IPS-18a (cell line): Measurements from ENCODE around the gene TLE4.

Experiments used
- H3K27ac ChIP-seq: one replicate; pipeline ENCODE4 v1.5.1; 2013; ENCODE audit warnings: low read length
- H3K27me3 ChIP-seq: one replicate; pipeline ENCODE4 v1.6.1; 2013; ENCODE audit warnings: mild to moderate bottlenecking, low read length; ENCODE audit not compliant: control insufficient read depth, insufficient read depth
- H3K36me3 ChIP-seq: one replicate; pipeline ENCODE4 v1.6.1; 2013; ENCODE audit warnings: low read depth, low read length; ENCODE audit not compliant: control insufficient read depth
- H3K4me1 ChIP-seq: one replicate; pipeline ENCODE4 v1.6.1; 2013; ENCODE audit warnings: low read depth, low read length; ENCODE audit not compliant: control insufficient read depth
- H3K4me3 ChIP-seq: one replicate; pipeline ENCODE4 v1.5.1; 2013; ENCODE audit warnings: low read length
- H3K9ac ChIP-seq: one replicate; pipeline ENCODE4 v1.6.1; 2013; ENCODE audit warnings: mild to moderate bottlenecking, low read length, moderate library complexity
- H3K9me3 ChIP-seq: one replicate; pipeline ENCODE4 v1.6.1; 2013; ENCODE audit warnings: low read depth, low read length; ENCODE audit not compliant: control insufficient read depth

TLE4 gene

GRCh38 chr9:79559495-79560181 lies 12.1 kb upstream of the TLE4 start:
- Histone ChIP-seq H3K27me3 (no peaks in the 10 kb centered on the region), H3K9ac (no peak overlapping the region), H3K4me3 (no peak overlapping the region), H3K27ac (no peak overlapping the region), H3K9me3 (no peaks in the 10 kb centered on the region), H3K36me3 (no peaks in the 10 kb centered on the region), H3K4me1 (no peaks in the 10 kb centered on the region)

GRCh38 chr9:79562749-79563386 lies 8.9 kb upstream of the TLE4 start:
- Histone ChIP-seq H3K27ac (no peak overlapping the region), H3K9ac (no peak overlapping the region), H3K9me3 (no peaks in the 10 kb centered on the region), H3K4me1 (no peaks in the 10 kb centered on the region), H3K36me3 (no peaks in the 10 kb centered on the region), H3K27me3 (no peaks in the 10 kb centered on the region), H3K4me3 (no peak overlapping the region)

- H3K4me1 ChIP-seq: no peaks in the 10 kb centered on the region
- H3K9me3 ChIP-seq: no peaks in the 10 kb centered on the region
- H3K9ac ChIP-seq: no peak overlapping the region
- no peak overlapping the region for H3K4me3 ChIP-seq
- H3K27ac ChIP-seq: no peak overlapping the region
- no peaks in the 10 kb centered on the region for H3K36me3 ChIP-seq
- H3K27me3 ChIP-seq: no peaks in the 10 kb centered on the region
Observed at GRCh38 chr9:79564105-79564504, 7.7 kb upstream of the TLE4 start.

- H3K4me1 ChIP-seq: peaks cover 3% of the 10 kb centered on the region
- H3K9ac ChIP-seq: no peak overlapping the region
- H3K4me3 ChIP-seq: no peak overlapping the region
- no peaks in the 10 kb centered on the region for H3K9me3 ChIP-seq
- no peak overlapping the region for H3K27ac ChIP-seq
- no peaks in the 10 kb centered on the region for H3K36me3 ChIP-seq
- H3K27me3 ChIP-seq: no peaks in the 10 kb centered on the region
Observed at GRCh38 chr9:79565245-79565644, 6.5 kb upstream of the TLE4 start.

- Histone ChIP-seq H3K4me3 (no peak overlapping the region), H3K9ac (no peak overlapping the region), H3K27ac (no peak overlapping the region), H3K9me3 (no peaks in the 10 kb centered on the region), H3K4me1 (peaks cover 3% of the 10 kb centered on the region), H3K36me3 (no peaks in the 10 kb centered on the region), H3K27me3 (no peaks in the 10 kb centered on the region)
Observed at GRCh38 chr9:79567671-79568098, 4.1 kb upstream of the TLE4 start.

GRCh38 chr9:79568337-79569101 lies 3.2 kb upstream of the TLE4 start:
- Histone ChIP-seq H3K9me3 (no peaks in the 10 kb centered on the region), H3K27ac (no peak overlapping the region), H3K4me3 (no peak overlapping the region), H3K9ac (no peak overlapping the region), H3K4me1 (peaks cover 3% of the 10 kb centered on the region), H3K27me3 (no peaks in the 10 kb centered on the region), H3K36me3 (no peaks in the 10 kb centered on the region)

- Histone ChIP-seq H3K9ac (peak overlapping the region; percentile 94), H3K9me3 (no peaks in the 10 kb centered on the region), H3K27me3 (peaks cover 6% of the 10 kb centered on the region), H3K4me1 (peaks cover 13% of the 10 kb centered on the region), H3K4me3 (peak overlapping the region; percentile 76), H3K27ac (peak overlapping the region; percentile 72), H3K36me3 (no peaks in the 10 kb centered on the region)
Observed at GRCh38 chr9:79569814-79570447, 1.8 kb upstream of the TLE4 start.

- H3K4me1 ChIP-seq: peaks cover 17% of the 10 kb centered on the region
- no peaks in the 10 kb centered on the region for H3K9me3 ChIP-seq
- H3K27ac ChIP-seq: peak overlapping the region; percentile 72
- no peaks in the 10 kb centered on the region for H3K36me3 ChIP-seq
- peak overlapping the region; percentile 76 for H3K4me3 ChIP-seq
- H3K27me3 ChIP-seq: peaks cover 6% of the 10 kb centered on the region
- H3K9ac ChIP-seq: peak overlapping the region; percentile 94
Observed at GRCh38 chr9:79570448-79571308, 1.1 kb upstream of the TLE4 start.

- Histone ChIP-seq H3K27me3 (peaks cover 6% of the 10 kb centered on the region), H3K27ac (peak overlapping the region; percentile 71), H3K9me3 (no peaks in the 10 kb centered on the region), H3K4me3 (peak overlapping the region; percentile 94), H3K9ac (peak overlapping the region; percentile 93), H3K36me3 (no peaks in the 10 kb centered on the region), H3K4me1 (peaks cover 18% of the 10 kb centered on the region)
Observed at GRCh38 chr9:79572032-79572607, 355 bp downstream of the TLE4 start.

GRCh38 chr9:79572608-79573411 lies 1.0 kb downstream of the TLE4 start:
- Histone ChIP-seq H3K4me3 (peak overlapping the region; percentile 94), H3K4me1 (peaks cover 18% of the 10 kb centered on the region), H3K36me3 (no peaks in the 10 kb centered on the region), H3K27ac (no peak overlapping the region), H3K9ac (peak overlapping the region; percentile 93), H3K27me3 (peaks cover 6% of the 10 kb centered on the region), H3K9me3 (no peaks in the 10 kb centered on the region)
